IPS DF 19.7 (cell line): ENCODE measurements around the gene TMEM229A.
"Not testable (repeated sequence)": the region's sequence is repeated elsewhere in the genome, so short reads cannot be mapped to it uniquely, and the experiment has no call there.

ENCODE experiments used
- DNase-seq: peaks from one replicate; pipeline ENCODE4 v3.0.0-alpha.2; 2013; ENCODE audit warnings: low read depth, low spot score

The TMEM229A gene

GRCh38 chr7:124032369-124033094 is at the start of gene TMEM229A:
TSS of gene TMEM229A (minus strand) at chr7:124033067. CDS start at chr7:124033003, 64 bp downstream.
- peak; percentile 33 for DNase-seq

DNA sequence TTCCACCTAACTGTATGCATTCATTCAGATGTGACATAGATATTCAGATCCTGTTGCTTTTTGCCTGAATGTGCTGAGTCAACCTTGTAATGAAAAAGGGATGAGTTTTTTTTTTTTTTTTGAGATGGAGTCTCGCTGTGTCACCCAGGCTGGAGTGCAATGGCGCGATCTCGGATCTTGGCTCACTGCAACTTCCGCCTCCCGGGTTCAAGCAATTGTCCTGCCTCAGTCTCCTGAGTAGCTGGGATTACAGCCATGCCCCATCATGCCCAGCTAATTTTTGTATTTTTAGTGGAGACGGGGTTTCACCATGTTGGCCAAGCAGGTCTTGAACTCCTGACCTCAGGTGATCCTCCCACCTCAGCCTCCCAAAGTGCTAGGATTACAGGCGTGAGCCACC is 49.4 kb upstream of the TMEM229A start:
- not testable (repeated sequence) for DNase-seq

DNA sequence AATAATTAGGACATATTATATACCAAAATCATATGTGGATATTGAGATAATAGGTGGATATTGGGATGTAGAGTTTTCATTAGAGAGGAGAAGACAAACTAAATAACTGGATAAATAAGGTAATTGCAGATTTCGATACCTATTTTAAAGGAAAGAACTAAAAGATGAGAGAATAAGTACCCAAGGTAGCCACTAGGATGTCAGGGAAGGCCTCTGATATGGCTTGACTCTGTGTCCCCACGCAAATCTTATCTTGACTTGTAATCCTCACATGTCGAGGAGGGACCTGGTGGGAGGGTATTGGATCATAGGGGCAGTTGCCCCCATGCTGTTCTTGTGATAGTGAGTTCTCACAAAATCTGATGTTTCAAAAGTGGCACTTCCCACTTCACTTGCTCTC is 44.7 kb upstream of the TMEM229A start:
- no peak for DNase-seq

DNA sequence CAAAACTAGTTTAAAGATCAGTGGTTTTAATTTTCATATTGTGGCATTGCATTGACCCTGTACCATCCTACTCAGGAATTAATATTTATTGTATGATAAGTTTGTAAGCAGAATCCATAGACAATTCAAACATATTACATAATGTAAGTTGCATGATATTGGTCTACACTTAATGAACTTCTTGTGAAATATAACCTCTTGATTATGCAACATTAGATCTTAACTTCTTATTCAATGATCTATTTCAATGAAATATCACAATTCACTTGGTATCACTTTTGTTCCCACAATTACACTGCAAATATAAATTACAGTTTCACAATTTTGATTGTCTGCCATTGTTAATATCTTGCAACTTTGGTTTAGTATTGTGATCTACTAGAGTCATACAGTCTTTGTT is 44.0 kb upstream of the TMEM229A start:
- DNase-seq, result no peak

GRCh38 chr7:124074007-124074406 is 41.1 kb upstream of the TMEM229A start:
- no peak for DNase-seq

DNA sequence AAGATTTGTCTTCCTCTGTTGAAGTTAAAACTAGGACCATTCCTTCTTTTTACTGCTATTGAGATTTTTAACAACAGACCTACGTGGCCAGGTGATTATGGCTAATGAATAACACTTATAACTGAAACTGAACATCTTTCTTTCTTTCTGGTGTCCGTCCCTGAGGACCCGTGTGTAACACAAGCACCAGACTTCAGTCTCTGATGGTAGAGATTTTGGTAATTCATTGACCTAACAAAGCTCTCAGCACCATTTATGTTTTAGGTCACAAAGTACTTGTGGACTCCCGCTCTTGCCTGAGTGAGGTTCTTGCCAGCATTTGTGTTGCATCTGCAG is 40.4 kb upstream of the TMEM229A start:
- no peak for DNase-seq

- DNase-seq, result no peak
Observed at GRCh38 chr7:124072603-124073309, 39.9 kb upstream of the TMEM229A start.

- DNase-seq, result no peak
Observed at GRCh38 chr7:124071843-124072242, 39.0 kb upstream of the TMEM229A start.

GRCh38 chr7:124062171-124062570 is 29.3 kb upstream of the TMEM229A start:
- DNase-seq, result no peak

DNA sequence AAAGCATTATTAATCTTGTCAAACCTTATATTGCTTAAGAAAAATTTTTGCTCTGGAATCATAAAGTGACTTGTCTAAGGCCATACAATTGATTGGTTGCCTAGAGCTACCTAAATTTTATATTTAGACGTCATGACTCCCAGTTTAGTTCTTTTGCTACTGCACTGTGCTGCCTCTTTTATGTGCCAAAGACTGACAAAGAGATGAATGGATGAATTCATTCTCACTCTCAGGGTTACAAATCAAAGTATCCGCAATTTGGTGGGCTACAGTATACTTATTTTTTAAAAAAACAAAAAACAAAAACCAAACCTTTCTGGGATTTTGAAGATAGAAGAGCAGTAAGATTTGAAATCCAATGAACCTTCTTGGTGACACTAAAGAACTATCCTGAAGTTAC is 27.7 kb upstream of the TMEM229A start:
- DNase-seq, result no peak

DNA sequence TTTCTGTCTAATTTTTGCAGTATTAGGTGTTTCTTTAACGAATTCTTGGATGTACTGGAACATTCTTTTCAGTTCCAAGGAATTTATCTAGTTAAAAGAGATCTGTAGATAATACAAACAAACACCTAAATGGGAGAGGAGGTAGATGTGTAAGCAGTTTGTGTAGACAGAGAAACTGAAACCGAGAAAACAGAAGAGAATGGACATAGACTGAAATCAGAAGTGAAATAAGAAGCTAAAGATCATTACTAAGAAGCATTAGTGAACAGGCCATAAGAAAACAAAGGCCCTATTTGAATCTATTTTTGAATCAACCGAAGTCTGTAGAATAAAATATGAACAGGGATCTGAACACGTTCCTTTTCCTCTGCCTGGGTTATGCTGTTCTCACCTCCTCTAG is 26.5 kb upstream of the TMEM229A start:
- no peak for DNase-seq

- no peak for DNase-seq
Observed at GRCh38 chr7:124058515-124058914, 25.6 kb upstream of the TMEM229A start.

DNA sequence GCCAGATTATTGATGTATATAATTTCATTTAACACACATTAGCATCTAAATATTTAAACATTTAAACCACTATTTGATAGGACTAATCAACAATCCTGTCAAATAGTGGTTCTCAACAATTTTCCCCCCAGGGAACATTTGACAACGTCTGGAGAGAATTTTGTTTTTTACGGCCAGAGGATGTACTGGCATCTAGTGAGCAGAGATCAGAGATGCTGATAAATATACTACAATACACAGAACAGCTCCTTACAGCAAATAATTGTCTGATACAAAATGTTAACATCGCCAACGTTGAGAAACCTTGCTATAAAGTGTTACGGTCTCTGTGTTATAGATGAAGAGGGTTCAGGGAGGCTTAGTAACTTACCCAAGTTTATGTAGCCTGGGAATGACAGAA is 25.0 kb upstream of the TMEM229A start:
- DNase-seq, result no peak

DNA sequence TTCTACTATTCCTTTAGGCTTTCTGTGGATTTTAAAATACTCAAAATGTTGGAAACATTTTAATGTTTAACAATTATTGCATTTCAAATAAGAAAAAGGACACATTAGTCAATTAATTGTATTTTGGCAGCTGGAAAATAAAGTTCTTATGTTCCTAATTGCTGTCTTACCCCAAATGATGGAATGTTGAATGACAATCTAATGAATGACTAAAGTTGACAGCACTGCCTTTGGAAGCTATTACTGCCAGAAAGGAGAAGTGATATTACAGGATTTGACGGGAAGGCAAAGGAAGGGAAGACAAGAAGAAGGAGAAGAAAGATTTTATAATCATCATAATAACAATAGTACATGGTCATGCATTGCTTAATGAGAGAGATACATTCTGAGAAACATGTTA is 23.4 kb upstream of the TMEM229A start:
- no peak for DNase-seq

GRCh38 chr7:124051681-124052377 is 19.0 kb upstream of the TMEM229A start:
- DNase-seq, result no peak

DNA sequence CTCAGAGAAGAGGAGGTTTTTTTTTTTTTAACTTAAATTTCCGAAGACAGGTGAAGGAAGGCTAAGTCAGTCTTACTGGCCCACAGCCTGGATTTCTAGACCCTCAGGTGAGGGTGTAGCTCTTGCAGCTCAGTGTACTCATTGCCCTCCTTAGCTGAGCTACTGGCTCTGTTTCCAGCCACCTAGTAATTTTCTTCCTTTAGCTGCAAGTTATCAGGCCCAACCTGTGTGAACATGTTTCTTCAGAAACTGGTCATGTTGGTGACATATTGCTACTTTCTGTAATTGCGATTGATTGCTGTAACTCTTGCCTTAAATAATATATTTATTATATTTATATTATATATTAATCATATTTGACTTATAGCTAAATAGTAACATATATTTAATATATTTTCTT is 10.0 kb upstream of the TMEM229A start:
- no peak for DNase-seq

GRCh38 chr7:124041439-124041838 is 8.6 kb upstream of the TMEM229A start:
- DNase-seq, result no peak

GRCh38 chr7:124037902-124038301 is 5.0 kb upstream of the TMEM229A start:
- DNase-seq, result not testable (repeated sequence)

DNA sequence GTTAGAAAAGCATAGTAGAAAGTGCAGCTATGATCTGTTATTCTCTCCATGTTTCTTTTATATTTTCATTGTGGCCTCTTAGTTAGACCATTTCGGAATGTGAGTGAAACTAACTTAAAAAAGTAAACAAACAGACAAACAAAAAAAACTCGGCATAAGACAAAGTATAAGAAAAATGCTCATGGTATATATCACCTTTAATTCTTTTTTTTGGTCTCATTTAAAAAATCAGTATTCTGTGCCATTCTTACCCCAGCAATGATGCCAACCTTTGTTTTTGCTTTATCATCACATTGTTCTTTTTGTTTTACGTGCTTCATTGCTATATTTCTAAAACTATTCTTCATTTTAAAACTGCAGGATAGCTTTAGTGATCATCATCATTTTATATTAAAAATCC is 2.8 kb upstream of the TMEM229A start:
- no peak for DNase-seq

- DNase-seq, result no peak
Observed at GRCh38 chr7:124034754-124035100, 1.9 kb upstream of the TMEM229A start.

DNA sequence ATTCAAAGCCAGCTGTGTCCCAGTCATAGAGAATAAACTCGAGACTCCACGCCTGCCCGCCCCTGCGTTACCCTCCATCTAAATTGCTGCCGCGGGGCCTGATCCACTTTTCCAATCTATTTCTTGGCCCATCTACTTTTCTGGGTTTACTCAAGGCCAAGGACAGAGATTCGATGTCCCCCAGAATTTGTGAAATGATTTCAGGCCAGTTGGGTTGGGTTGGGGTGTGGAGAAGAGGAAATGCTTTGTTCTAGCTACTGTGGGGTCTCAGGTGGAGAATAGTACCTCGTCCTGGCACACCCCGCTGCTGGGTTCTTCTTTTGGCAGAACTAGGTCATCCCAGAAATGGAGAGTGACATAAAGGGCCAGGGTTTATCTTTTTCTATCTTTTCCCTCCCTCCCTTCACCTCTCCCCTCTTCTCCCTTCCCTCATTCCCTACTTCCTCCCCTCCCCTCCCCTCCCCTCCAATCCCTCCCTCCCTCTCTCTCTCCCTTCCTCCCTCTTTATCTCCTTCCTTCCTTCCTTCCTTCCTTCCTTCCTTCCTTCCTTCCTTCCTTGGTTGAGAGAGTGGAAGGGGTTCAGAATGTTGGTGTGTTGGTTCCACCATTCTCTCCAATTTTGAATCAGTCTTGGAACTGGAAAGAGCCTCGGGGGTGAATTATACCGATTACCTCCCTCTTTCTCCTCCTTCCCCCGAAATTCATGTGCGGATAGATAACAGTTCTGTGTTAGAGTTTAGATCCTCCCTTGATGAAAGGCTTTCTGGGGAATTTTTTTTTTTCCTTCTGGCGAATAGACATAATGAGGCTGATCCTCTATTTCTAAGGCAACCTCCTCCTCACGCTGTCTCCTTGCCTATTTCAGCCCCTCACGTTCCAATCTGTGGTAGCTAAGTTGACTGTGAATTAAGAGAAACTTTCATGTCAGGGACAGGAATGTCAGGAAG is 1.2 kb upstream of the TMEM229A start:
- DNase-seq, result no peak
